ENCODE measurements around the gene ECD. TPM values are rescaled to one million over a fixed set of nuclear protein-coding genes. Genes with fewer than 3 reads are reported as not detected.
A peak's percentile ranks its signal among the peaks of the same experiment; 100 is the strongest.

ECD gene
- polyA plus RNA-seq, 1 of the 3 experiments (the other 2 are of a cell fraction): 21.4 TPM

DNA sequence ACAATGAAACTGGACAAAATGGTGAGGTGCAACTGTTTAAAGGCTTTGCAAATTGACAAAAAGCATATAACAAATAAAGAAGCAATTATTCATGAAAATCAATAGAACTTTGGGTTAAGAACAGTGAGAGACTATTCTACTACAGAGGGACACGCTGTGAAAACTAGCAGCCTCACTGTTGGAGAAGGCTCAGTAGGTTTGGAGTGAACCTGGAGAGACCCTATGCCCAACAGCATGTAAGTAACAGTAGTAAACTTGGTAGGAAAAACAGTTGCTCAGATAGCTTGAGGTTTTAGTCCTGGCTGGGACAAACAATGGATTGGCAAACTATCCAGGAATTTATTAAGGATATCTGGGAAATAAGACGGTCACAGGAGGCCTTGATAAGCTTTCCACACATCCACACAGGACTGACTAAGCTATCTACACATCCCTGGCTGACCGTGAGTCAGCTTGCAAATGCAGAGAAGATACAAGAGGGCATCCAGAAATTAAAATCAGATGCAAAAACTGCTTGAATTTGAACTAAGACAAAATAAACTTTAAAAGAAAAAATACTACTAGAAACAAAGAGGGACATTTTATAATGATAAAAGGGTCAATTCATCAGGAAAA, 16.0 kb upstream of the ECD start:
- H3K27ac ChIP-seq (ENCODE audit: low read depth in 2 of 2, low read length in 1 of 2): peak overlapping the region in 1 of 2 experiments; percentile 10; a peak in 1 of 4 replicates
- TF ChIP-seq, protein P1, sequence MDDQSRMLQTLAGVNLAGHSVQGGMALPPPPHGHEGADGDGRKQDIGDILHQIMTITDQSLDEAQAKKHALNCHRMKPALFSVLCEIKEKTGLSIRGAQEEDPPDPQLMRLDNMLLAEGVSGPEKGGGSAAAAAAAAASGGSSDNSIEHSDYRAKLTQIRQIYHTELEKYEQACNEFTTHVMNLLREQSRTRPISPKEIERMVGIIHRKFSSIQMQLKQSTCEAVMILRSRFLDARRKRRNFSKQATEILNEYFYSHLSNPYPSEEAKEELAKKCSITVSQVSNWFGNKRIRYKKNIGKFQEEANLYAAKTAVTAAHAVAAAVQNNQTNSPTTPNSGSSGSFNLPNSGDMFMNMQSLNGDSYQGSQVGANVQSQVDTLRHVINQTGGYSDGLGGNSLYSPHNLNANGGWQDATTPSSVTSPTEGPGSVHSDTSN (IDR thresholded peaks at IDR 0.05): no peak
- TF ChIP-seq ELF1 (IDR thresholded peaks at IDR 0.05) (no peak), SMC3 (IDR thresholded peaks at IDR 0.05; ENCODE audit: low read depth, low read length) (no peak), MEF2A (IDR thresholded peaks at IDR 0.05; ENCODE audit: borderline replicate concordance, low read depth) (no peak), RAD21 (IDR thresholded peaks at IDR 0.05; ENCODE audit: low read length) (no peak), TCF12 (IDR thresholded peaks at IDR 0.05) (no peak), NRF1 (IDR thresholded peaks at IDR 0.05; ENCODE audit: low read depth, low read length) (no peak), RFX5 (IDR thresholded peaks at IDR 0.05; ENCODE audit: low read length) (no peak), TEAD4 (IDR thresholded peaks at IDR 0.05; ENCODE audit: borderline replicate concordance, insufficient read depth) (no peak), EZH2phosphoT487 (IDR thresholded peaks at IDR 0.05; ENCODE audit: borderline replicate concordance, low read depth) (no peak), CHD2 (IDR thresholded peaks at IDR 0.05; ENCODE audit: low read length, partially characterized antibody) (no peak), MXI1 (IDR thresholded peaks at IDR 0.05; ENCODE audit: low read depth, low read length) (no peak)
- TF ChIP-seq, protein P2, sequence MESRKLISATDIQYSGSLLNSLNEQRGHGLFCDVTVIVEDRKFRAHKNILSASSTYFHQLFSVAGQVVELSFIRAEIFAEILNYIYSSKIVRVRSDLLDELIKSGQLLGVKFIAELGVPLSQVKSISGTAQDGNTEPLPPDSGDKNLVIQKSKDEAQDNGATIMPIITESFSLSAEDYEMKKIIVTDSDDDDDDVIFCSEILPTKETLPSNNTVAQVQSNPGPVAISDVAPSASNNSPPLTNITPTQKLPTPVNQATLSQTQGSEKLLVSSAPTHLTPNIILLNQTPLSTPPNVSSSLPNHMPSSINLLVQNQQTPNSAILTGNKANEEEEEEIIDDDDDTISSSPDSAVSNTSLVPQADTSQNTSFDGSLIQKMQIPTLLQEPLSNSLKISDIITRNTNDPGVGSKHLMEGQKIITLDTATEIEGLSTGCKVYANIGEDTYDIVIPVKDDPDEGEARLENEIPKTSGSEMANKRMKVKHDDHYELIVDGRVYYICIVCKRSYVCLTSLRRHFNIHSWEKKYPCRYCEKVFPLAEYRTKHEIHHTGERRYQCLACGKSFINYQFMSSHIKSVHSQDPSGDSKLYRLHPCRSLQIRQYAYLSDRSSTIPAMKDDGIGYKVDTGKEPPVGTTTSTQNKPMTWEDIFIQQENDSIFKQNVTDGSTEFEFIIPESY (IDR thresholded peaks at IDR 0.05; ENCODE audit: borderline replicate concordance, low read depth): no peak
- TF ChIP-seq, protein P3, sequence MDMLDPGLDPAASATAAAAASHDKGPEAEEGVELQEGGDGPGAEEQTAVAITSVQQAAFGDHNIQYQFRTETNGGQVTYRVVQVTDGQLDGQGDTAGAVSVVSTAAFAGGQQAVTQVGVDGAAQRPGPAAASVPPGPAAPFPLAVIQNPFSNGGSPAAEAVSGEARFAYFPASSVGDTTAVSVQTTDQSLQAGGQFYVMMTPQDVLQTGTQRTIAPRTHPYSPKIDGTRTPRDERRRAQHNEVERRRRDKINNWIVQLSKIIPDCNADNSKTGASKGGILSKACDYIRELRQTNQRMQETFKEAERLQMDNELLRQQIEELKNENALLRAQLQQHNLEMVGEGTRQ (IDR thresholded peaks at IDR 0.05; ENCODE audit: borderline replicate concordance, low read depth, low read length): no peak
- POLR2A ChIA-PET: no interaction called here
- no peak for DNase-seq
- H3K9me3 ChIP-seq: no peaks in the 10 kb centered on the region
- no peaks in the 10 kb centered on the region for H3F3A ChIP-seq (replicated peaks; ENCODE audit: insufficient read depth)
- H3K9ac ChIP-seq: no peak overlapping the region
- H4K20me1 ChIP-seq (ENCODE audit: insufficient read depth): no peaks in the 10 kb centered on the region
- H3K4me2 ChIP-seq: no peak overlapping the region
- no peaks in the 10 kb centered on the region for H3K79me2 ChIP-seq (ENCODE audit: insufficient read depth)
- H3K27me3 ChIP-seq (ENCODE audit: insufficient read depth): no peaks in the 10 kb centered on the region
- H3K4me3 ChIP-seq (ENCODE audit: low read depth in 2 of 2, low read length in 1 of 2): no peak overlapping the region
- no peak overlapping the region for H2AFZ ChIP-seq (ENCODE audit: low read depth)
- no peaks in the 10 kb centered on the region for H3K9me2 ChIP-seq
- 76% methylated on average over 3 of the region's 3 CpGs for WGBS (ENCODE audit: low lambda C conversion rate)
- CTCF ChIA-PET: interaction anchor here (0.6 to 2.5 kb wide), 4 partner anchors 9 to 224 kb away, joined by 3 to 8 read pairs (median 4); no protein-coding TSS in a partner anchor
- peaks cover 26 to 56% of the 10 kb centered on the region in 2 experiments for H3K36me3 ChIP-seq (replicated peaks in 1 of 2; ENCODE audit: control insufficient read depth in 1 of 2, insufficient read depth in 2 of 2, low read length in 1 of 2)
- no peaks in the 10 kb centered on the region for H3K4me1 ChIP-seq (ENCODE audit: control insufficient read depth in 1 of 2, insufficient read depth in 2 of 2, low read depth in 1 of 2, low read length in 1 of 2)
